GM19099 (cell line): Measurements from ENCODE around the gene CHRNA1.

Source experiments
- POLR2A ChIP-seq: IDR thresholded peaks from 3 replicates; pipeline ENCODE4 v1.6.1; 2011; ENCODE audit warnings: low read depth; ENCODE audit not compliant: insufficient read length; ENCODE audit errors: extremely low read depth

The CHRNA1 gene

DNA sequence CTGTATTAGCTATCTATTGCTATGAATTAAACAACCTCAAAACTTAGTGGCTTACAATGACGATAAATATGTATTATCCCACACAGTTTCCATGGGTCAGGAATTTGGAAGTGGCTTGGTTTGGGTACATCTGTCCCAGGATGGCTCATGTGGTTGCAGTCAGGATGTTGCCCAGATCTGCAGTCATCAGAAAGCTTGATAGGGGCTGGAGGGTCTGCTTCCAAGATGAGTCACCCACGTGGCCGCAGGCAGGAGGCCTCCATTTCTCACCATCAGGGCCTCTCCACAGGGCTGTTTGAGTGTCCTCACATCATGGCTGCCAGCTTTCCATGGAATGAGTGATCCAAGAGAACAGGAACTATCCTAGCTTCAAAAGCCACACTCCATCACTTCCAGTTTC, 46.4 kb downstream of the CHRNA1 start:
- no peak for TF ChIP-seq POLR2A

DNA sequence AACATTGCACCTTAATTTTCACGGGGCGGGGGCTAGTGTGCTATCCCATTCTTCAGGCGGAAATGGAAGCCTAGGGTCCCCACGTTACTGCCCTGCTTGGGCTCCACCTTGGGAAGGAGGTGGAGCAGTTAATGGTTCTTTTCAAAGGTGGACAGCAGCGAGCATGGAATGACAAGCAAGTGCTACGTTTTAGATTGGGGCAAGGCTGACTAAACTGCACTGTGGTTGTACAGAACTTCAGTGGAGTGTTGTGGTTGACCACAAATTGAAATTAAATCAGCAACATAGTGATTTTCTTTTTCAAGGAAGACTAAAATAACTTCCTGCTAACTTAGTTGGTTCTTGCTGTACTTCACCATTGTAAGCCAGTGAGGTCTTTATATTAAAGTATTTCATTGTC, 47.0 kb downstream of the CHRNA1 start:
- TF ChIP-seq POLR2A, result no peak

DNA sequence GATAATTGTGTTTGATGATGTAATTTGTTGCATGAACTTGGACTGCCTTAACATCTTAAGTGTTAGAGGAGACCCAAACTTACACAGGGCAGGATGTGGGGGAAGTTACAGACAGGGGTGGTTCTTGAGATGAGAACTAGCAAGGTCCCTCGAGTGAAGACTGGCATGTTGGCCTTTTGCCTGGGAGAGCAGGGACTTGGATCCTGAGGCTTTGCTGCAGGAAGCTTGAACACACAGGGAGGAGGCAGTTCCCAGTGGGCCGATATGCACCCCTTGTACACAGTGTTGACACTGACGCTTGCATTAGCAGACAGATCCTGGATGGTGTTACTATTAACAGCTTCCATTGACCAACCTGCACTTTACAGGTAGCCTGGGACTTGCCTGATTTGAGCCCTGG, 47.5 kb downstream of the CHRNA1 start:
- TF ChIP-seq POLR2A, result no peak

DNA sequence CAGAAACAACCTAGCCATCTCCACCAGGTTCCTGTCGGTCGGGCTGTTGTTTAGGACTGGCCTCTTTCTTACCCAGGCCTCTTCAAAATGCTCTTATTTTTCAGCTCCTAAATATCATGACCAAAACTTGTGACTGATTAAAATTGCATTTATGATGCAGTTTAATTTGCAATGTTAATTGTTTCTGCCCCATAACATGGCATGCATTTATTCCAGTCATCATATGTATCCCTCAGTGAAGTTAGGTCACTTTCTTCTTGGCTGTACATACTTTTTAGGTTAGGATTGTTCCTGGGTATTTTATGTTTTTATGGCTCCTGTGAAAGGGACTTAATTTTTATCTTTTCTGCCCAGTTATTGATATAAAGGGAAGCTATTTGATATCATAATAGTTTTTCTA, 50.6 kb downstream of the CHRNA1 start:
- TF ChIP-seq POLR2A, result no peak

DNA sequence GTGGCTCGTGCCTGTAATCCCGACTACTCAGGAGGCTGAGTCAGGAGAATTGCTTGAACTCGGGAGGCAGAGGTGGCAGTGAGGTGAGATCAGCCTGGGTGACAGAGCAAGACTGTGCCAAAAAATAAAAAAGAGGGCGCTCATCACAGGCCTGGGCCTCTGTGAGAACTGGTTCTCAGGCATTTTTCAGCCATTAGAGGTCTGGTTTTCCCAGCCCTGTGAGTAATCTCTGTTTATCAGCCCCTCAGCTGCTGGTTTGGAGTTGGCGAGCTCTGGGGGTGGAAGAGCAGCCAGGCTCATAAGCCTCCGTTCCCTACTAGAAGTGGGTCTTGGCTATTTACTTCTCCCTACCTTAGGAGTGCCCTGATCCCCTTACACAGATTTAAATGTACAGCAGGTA, 53.1 kb downstream of the CHRNA1 start:
- no peak for TF ChIP-seq POLR2A

DNA sequence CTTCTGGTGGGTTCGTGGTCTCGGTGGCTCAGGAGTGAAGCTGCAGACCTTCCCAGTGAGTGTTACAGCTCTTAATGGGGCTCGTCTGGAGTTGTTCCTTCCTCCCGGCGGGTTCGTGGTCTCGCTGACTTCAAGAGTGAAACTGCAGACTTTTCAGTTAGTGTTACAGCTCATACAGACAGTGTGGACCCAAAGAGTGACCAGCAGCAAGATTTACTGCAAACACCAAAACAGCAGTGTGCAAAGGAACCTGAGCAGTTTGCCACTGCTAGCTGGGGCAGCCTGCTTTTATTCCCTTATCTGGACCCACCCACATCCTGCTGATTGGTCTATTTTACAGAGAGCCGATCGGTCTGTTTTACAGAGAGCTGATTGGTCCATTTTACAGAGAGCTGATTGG, 55.6 kb downstream of the CHRNA1 start:
- TF ChIP-seq POLR2A, result no peak

DNA sequence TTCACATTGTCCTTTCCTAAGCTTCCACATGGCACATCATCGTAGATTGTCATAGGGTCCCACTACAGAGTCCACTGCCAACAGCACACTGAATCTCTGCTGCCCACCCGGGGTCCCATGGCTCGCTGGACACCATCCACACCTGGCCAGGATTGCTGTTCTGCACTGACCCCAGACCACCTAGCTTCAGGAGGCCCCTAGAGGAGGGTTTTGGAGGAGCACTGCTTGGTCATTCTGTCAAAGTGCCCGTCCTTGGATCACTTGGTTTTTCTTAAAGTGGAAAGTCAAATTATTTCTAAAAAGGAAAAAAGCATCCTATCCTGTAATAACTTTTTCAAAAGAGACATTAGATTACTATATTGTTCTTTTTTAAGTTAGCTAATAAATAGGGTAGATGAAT, 59.0 kb downstream of the CHRNA1 start:
- TF ChIP-seq POLR2A, result no peak

DNA sequence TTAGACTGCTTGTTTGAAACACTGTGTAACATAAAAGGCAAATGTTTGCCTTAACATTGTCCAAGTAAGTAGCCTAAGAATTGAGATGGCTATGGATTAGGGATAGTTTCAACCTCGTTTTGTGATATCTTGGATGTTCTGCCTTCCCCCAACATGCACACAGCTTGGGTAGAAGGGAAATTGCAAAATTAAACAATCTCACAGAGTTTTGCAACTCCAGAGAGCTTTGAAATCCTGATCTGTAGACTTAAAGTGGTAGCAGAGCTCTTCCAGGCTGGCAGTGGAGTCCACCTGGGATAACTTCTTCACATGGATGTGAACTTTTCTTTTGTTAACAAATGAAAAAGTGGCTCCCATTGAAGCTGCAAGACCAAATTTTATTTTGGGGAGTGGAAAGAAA, 59.6 kb downstream of the CHRNA1 start:
- no peak for TF ChIP-seq POLR2A

DNA sequence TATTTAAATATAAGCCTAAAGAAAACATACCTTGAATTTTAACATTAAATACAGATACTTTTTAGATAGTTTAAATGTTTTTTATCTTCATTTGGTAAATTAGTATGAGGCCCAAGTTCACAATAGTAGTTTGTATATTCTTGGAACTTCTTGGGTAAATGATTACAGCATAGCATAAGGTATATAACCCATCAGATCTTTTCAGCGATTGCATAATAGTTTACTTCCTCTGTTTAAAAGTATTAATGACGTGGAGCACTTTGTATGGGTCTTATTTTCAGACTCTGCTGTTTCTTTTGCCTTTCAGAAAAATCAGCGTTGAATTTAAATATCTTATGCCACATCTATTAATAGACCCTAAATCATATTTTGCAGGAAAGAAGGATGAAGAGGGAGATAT, 60.2 kb downstream of the CHRNA1 start:
- TF ChIP-seq POLR2A, result no peak

DNA sequence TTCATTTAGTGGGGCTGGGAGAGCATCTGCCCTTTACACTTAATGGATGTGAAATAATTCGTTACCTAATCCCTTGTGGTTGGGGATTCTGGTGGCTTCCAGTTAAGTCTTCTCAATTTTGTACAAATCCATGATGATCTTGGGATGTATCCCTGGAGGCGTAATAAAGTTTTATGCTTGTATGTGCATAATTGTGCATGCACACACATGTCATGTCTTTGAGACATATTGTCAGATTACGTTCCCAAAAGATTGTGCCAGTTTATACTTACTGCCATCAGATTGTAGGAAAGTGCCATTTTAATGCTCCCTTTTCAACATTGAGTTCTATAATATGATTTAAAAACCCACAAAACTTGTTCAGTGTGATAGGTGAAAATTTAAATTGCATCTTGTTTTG, 60.8 kb downstream of the CHRNA1 start:
- no peak for TF ChIP-seq POLR2A

DNA sequence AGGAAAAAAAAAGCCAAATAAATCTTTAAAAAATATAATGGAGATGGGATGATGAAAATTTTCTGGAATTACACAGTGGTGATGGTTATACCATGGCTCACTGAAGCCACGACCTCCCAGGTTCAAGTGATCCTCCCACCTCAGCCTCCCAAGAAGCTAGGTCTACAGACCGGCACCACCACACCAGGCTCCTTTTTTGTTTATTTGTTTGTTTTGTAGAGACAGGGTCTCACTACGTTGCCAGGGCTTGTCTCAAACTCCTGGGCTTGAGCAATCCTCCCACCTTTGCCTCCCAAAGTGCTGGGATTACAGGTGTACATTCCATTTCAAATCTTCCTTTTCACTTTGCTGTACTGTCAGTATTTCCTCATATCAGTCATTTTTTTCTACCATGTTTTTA, 61.7 kb downstream of the CHRNA1 start:
- TF ChIP-seq POLR2A, result no peak

DNA sequence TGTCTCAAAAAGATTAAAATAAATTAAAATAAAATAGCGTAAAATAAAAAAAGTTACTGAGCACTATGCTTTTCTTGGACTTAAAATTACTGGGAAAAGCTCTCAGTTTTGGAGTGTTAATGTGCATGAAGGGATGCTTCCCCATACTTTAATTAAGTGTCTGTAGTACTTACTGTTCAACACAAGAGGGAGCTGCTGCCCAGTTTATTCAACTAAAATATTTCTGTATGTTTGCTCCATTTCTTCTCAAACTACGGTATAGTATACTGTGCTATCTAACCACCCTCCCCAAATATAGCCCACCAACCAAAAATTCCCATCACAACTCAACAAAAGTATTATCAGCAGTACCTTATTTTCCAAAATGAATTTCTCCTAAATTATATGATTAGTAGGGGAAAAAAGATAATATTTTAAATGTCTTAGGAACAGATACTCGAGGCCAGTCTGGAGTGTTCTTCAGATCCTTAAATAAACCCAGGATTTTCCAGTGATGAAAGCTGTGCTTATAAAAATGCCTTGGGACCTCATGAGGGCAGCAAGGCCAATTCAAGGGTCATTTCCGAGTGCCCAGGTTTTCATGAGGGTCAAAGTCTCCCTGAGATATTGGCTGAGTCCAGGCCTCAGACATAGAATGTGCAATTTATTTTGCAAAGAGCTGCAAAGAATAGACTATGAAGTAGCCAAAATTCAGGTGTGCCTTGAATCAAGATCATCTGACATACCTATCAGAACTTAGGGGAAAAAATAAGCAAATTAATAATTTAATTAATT, 64.1 kb downstream of the CHRNA1 start:
- TF ChIP-seq POLR2A, result no peak
